MCF 10A (cell line): ENCODE results near the gene RPTOR. TPM values are rescaled to one million over a fixed set of nuclear protein-coding genes. Genes with fewer than 3 reads are reported as not detected.
"Not testable (repeated sequence)": the region's sequence is repeated elsewhere in the genome, so short reads cannot be mapped to it uniquely, and the experiment has no call there.

Experiments used
- BruUV-seq: library from RNA; stranded (reverse); fragments of 400-500 nt; replicated peaks from 2 replicates; lab custom pipeline; 2021; lab: Mats Ljungman, UMichigan
- CTCF ChIA-PET: fragments of 300-600 bp; sonication (Branson Sonifier 250); formaldehyde crosslinking; extraction: SDS; loops from one replicate; lab custom pipeline; 2021; ENCODE audit warnings: antibody characterized with exemption, inconsistent platforms; lab: Yijun Ruan, JAX
- POLR2A ChIA-PET: fragments of 300-600, 350-650 bp; sonication (Branson Sonifier 250); formaldehyde crosslinking; extraction: SDS; loops from one replicate; lab custom pipeline; 2020; ENCODE audit warnings: antibody characterized with exemption, inconsistent platforms; lab: Yijun Ruan, JAX
- DNase-seq: peaks from one replicate; pipeline ENCODE4 v3.0.0-alpha.2; 2018; ENCODE audit not compliant: unreplicated experiment
- H3K27ac Mint-ChIP-seq: one replicate; pipeline ENCODE4 v1.8.0; 2022; ENCODE audit warnings: mild to moderate bottlenecking, low read depth, mixed read lengths; ENCODE audit not compliant: unreplicated experiment
- H3K27me3 Mint-ChIP-seq: one replicate; pipeline ENCODE4 v1.8.0; 2022; ENCODE audit warnings: mixed read lengths; ENCODE audit not compliant: insufficient read depth, unreplicated experiment
- H3K36me3 Mint-ChIP-seq: one replicate; pipeline ENCODE4 v1.8.0; 2022; ENCODE audit warnings: mild to moderate bottlenecking, moderate library complexity, mixed read lengths; ENCODE audit not compliant: insufficient read depth, unreplicated experiment
- H3K4me1 Mint-ChIP-seq: one replicate; pipeline ENCODE4 v1.8.0; 2022; ENCODE audit warnings: mixed read lengths; ENCODE audit not compliant: insufficient read depth, unreplicated experiment
- H3K4me3 Mint-ChIP-seq: one replicate; pipeline ENCODE4 v1.8.0; 2022; ENCODE audit warnings: mild to moderate bottlenecking, moderate library complexity, mixed read lengths; ENCODE audit not compliant: unreplicated experiment
- H3K9me3 Mint-ChIP-seq: one replicate; pipeline ENCODE4 v1.8.0; 2022; ENCODE audit warnings: mixed read lengths; ENCODE audit not compliant: unreplicated experiment
- intact Hi-C: fragments of 100-400 bp; cut with micrococcal nuclease; formaldehyde crosslinking; loops from 2 replicates; pipeline ENCODE4 v1.14.1; 2022
- total RNA-seq: library from RNA; stranded (reverse); gene quantifications from 2 replicates; pipeline ENCODE4 v1.2.3, GENCODE V29; 2022
- TF ChIP-seq, protein P1 (sequence below): fragments of 200-600 bp; IDR thresholded peaks from one replicate; pipeline ENCODE4 v1.8.0; 2022; ENCODE audit warnings: antibody characterized with exemption, mild to moderate bottlenecking; ENCODE audit not compliant: unreplicated experiment

The RPTOR gene
- total RNA-seq, 1 experiment from 2014 or later, result 41.3 TPM

DNA sequence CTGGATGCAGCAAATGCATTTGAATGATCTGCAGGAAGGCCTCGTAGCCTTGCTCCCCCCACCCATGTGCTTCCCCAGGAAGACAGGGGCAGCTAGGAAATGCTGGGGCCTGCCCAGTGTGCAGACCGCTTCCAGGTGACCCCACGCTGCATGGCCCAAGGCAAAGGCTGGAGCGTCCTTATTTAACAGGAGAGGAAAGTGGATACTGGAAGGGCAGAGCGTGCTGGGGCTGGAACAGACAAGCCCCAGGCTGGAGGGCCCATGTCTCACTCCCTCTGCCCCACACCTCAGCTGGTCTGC is 42.1 kb upstream of the RPTOR start:
- H3K9me3 Mint-ChIP-seq, result no peaks in the 10 kb centered on the region
- BruUV-seq, result no TSS peak
- peak overlapping the region; percentile 89 for H3K27ac Mint-ChIP-seq
- TF ChIP-seq, protein P1, sequence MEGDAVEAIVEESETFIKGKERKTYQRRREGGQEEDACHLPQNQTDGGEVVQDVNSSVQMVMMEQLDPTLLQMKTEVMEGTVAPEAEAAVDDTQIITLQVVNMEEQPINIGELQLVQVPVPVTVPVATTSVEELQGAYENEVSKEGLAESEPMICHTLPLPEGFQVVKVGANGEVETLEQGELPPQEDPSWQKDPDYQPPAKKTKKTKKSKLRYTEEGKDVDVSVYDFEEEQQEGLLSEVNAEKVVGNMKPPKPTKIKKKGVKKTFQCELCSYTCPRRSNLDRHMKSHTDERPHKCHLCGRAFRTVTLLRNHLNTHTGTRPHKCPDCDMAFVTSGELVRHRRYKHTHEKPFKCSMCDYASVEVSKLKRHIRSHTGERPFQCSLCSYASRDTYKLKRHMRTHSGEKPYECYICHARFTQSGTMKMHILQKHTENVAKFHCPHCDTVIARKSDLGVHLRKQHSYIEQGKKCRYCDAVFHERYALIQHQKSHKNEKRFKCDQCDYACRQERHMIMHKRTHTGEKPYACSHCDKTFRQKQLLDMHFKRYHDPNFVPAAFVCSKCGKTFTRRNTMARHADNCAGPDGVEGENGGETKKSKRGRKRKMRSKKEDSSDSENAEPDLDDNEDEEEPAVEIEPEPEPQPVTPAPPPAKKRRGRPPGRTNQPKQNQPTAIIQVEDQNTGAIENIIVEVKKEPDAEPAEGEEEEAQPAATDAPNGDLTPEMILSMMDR, result no peak
- DNase-seq, result no peak
- ChIA-PET POLR2A (interaction anchor here (0.8 to 1.7 kb wide), 3 partner anchors 42 to 54 kb away, joined by 3 to 6 read pairs (median 4); no protein-coding TSS in a partner anchor), CTCF (no interaction called here)
- H3K4me3 Mint-ChIP-seq, result no peak overlapping the region
- no peaks in the 10 kb centered on the region for H3K27me3 Mint-ChIP-seq
- intact Hi-C loops, result no loop called here
- H3K4me1 Mint-ChIP-seq, result peaks cover 12% of the 10 kb centered on the region
- peaks cover 5% of the 10 kb centered on the region for H3K36me3 Mint-ChIP-seq

DNA sequence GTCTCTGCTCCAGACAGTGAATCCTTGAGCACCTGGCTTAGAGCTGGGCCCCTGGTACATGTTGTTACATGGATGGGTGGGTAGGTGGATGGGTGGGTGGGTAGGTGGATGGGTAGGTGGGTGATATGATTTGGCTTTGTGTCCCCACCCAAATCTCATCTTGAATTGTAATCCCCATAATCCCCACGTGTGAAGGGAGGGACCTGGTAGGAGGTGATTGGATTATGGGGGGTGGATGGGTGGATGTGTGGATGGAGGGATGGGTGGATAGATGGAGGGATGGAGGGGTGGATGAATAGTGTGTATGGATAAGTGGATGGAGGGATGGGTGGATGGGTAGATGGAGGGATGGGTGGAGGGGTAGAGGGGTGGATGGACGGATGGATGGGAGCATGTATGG is 41.6 kb upstream of the RPTOR start:
- Mint-ChIP-seq H3K27me3 (no peaks in the 10 kb centered on the region), H3K36me3 (peaks cover 5% of the 10 kb centered on the region), H3K9me3 (no peaks in the 10 kb centered on the region), H3K4me1 (peaks cover 12% of the 10 kb centered on the region), H3K27ac (no peak overlapping the region), H3K4me3 (no peak overlapping the region)
- DNase-seq, result no peak
- POLR2A ChIA-PET, result interaction anchor here (0.8 to 1.5 kb wide), 2 partner anchors 41 to 49 kb away, joined by 3 to 4 read pairs; no protein-coding TSS in a partner anchor
- intact Hi-C loops, result no loop called here
- TF ChIP-seq, protein P1, result no peak
- CTCF ChIA-PET, result no interaction called here
- BruUV-seq, result no TSS peak

DNA sequence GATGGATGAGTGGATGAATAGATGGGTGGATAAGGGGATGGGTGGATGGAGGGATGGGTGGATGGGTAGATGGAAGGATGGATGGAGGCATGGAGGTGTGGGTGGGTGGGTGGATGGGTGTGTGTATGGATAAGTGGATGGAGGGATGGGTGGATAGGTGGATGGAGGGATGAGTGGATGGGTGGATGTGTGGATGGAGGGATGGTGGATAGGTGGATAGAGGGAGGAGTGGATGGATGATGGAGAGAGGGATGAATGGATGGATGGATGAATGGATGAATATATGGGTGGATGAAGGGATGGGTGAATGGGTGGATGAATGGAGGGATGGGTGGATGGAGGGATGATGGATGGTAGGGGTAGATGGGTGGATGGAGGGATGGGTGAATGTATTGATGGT is 40.7 kb upstream of the RPTOR start:
- POLR2A ChIA-PET, result no interaction called here
- Mint-ChIP-seq H3K27ac (no peak overlapping the region), H3K27me3 (no peaks in the 10 kb centered on the region), H3K4me1 (peaks cover 12% of the 10 kb centered on the region), H3K9me3 (no peaks in the 10 kb centered on the region), H3K36me3 (peaks cover 5% of the 10 kb centered on the region), H3K4me3 (no peak overlapping the region)
- TF ChIP-seq, protein P1, result no peak
- no peak for DNase-seq
- intact Hi-C loops, result no loop called here
- BruUV-seq, result no TSS peak
- CTCF ChIA-PET, result no interaction called here

DNA sequence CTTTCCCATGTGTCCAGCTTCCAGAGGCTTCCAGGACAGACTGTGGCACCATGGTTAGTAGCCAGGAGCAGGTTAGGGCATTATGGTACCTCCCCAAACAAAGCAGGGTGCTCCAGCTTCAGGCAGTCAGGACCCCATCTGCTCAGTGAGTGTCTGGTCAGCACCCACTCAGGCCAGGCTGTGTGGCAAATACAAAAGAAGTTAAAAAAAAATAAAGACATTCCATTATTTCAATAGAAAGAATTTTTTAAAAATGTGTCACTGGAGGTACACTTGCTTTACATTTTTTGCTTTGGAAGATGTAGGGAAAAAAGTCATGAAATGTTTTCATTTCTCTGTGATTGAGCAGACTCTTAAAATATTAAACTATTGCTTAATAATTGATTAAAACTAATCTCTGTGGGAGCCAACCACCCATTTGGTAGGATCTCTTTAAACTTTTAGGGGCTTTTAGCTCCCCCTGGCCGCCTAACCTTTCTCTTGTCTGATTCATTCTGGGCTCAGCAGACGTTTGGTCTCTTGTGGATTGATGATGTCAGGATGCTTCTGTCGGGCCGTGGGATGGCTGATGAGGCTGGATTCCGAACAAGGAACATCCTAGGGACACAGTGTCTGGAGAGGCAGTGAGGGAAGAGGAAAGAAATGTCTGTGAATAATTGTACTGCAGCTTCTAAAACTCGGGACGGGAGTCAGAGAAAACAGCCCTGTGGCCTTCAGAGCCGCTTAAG is 39.8 kb upstream of the RPTOR start:
- Mint-ChIP-seq H3K27ac (no peak overlapping the region), H3K36me3 (peaks cover 5% of the 10 kb centered on the region), H3K27me3 (no peaks in the 10 kb centered on the region), H3K4me1 (peaks cover 12% of the 10 kb centered on the region), H3K4me3 (no peak overlapping the region), H3K9me3 (no peaks in the 10 kb centered on the region)
- TF ChIP-seq, protein P1, result no peak
- DNase-seq, result no peak
- CTCF ChIA-PET, result interaction anchor here (0.7 kb wide), 1 partner anchor 71 kb away, joined by 3 read pairs; no protein-coding TSS in a partner anchor
- POLR2A ChIA-PET, result no interaction called here
- no TSS peak for BruUV-seq
- intact Hi-C loops, result no loop called here

DNA sequence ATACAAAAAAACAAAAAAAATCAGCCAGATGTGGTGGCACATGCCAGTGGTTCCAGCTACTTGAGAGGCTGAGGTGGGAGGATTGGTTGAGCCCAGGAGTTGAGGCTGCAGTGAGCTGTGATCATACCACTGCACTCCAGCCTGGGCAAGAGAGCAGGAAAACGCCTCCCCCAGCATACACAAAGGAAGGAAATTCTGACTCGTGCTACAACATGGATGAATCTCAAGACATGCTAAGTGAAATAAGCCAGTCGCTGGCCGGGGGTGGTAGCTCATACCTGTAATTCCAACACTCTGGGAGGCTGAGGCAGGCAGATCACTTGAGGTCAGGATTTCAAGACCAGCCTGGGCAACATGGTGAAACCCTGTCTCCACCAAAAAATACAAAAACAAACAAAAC is 37.5 kb upstream of the RPTOR start:
- H3K27me3 Mint-ChIP-seq, BruUV-seq, H3K4me3 Mint-ChIP-seq, H3K36me3 Mint-ChIP-seq, DNase-seq, H3K4me1 Mint-ChIP-seq, H3K27ac Mint-ChIP-seq, intact Hi-C loops, H3K9me3 Mint-ChIP-seq, CTCF ChIA-PET: not testable (repeated sequence)
- POLR2A ChIA-PET, result interaction anchor here (1.2 kb wide), 1 partner anchor 37 kb away, joined by 3 read pairs; the partner anchor contains the start of gene RPTOR
